GM21528 (cell line): Measurements from ENCODE around the gene ZNF22.
A peak's percentile ranks its signal among the peaks of the same experiment; 100 is the strongest.

Source experiments
- ATAC-seq: cut with Tn5 transposase; IDR thresholded peaks from one replicate; pipeline ENCODE4 v1.9.1; 2021; ENCODE audit warnings: mild to moderate bottlenecking, moderate library complexity; ENCODE audit not compliant: unreplicated experiment, low FRiP score

Gene ZNF22

DNA sequence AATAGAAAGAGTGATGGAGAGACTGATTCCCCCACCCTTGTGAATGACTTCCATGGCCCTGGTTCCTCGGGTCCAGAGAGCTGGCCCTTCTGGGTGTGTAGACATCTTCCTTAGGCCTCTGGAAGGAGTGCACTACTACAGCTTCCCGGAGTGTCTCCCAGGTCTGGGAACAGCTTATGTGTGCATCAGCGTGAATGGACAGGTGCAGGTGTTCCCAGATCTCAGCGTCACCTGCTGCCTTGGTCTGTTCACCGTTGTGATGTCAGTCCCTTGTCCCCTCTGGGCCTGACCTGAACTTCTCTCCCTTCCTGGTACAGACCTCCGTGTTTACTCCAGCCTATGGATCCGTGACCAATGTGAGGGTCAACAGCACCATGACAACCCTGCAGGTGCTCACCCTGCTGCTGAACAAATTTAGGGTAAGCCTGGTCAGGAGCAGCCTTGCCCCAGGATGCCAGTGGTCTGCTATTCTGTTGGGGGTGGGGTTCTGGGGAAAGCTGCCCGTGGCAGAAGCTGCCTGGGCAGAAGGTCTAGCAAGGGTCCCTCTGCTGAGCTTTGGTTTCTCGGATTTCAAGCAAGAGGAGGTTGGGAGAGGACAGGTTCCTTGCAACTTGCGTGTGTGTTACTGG is 11.7 kb upstream of the ZNF22 start:
- no peak for ATAC-seq

DNA sequence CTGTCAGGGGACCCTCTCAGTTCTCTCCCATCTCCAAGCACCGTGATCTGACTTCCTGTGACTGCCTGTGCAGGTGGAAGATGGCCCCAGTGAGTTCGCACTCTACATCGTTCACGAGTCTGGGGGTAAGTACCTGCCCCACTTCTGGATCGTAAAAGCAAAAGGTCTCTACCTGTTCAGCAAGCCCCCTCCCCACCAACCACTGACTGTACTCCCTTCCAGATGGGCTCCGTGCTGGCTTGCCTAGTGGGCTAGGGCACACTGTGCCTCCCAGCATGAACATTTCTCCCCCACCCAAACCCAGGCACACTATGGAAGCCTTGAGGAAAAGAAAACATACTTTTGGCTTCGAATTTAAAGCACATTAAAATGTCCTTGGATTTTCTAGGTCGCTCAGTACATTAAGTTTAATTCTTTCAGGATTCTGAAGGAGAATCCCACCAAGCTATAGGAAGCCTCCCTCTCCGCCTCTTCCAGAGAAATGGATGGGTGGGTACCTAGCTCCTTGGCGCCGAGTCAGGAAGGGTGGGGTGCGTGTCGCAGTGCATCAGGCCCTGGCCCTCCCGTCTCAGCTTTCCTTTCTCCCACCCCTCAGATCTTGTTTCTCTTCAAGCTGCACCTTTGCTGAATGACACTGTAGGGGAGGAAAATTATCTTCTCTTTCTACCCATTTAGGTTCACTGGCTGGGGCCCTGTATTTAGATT is 11.0 kb upstream of the ZNF22 start:
- ATAC-seq, result no peak

DNA sequence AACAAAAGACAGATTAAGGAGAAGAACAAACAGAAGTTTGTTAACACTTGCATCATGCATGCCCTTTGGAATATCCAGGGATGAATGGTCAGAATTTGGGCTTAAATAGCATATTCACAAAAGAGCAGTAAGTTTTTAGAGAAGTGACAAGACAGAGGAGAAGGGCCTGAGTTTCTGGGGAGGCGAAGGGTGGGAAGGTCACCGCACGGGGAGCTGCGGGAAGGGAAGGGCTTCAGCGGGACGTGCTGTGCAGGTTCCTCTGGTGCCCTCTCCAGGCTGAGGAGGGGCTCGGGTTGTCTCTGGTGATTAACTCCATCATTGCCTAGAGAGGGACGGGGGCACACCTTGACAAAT is 10.4 kb upstream of the ZNF22 start:
- no peak for ATAC-seq

DNA sequence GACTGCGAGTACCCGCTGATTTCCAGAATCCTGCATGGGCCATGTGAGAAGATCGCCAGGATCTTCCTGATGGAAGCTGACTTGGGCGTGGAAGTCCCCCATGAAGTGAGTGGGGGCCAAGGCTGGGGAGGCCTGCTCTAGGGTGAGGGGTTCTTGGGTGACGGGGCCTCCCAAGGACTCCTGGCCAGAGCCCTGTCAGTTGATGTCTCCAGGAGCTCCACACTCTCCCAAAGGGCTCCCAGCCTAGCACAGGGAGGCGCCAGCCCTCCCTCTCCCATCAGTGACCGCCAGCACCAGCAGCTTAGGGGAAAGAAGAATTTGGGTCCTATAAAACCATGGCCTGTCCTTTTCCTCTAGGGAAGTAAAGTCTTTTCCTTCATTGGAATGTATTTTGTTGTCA is 9.8 kb upstream of the ZNF22 start:
- no peak for ATAC-seq

DNA sequence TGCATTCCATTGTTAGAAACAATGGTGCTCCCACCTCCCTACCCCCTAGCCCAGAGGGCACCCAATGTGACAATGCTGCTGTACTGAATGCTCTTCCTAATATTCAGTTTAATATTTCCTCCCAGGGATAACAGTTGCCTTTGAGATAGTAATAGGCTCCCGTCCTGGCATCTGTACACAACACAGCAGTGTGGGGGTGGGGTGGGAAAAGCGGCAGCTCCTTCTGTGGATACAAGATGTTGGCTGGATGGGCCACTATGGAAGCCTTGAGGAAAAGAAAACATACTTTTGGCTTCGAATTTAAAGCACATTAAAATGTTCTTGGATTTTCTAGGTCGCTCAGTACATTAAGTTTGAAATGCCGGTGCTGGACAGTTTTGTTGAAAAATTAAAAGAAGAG is 9.2 kb upstream of the ZNF22 start:
- no peak for ATAC-seq

DNA sequence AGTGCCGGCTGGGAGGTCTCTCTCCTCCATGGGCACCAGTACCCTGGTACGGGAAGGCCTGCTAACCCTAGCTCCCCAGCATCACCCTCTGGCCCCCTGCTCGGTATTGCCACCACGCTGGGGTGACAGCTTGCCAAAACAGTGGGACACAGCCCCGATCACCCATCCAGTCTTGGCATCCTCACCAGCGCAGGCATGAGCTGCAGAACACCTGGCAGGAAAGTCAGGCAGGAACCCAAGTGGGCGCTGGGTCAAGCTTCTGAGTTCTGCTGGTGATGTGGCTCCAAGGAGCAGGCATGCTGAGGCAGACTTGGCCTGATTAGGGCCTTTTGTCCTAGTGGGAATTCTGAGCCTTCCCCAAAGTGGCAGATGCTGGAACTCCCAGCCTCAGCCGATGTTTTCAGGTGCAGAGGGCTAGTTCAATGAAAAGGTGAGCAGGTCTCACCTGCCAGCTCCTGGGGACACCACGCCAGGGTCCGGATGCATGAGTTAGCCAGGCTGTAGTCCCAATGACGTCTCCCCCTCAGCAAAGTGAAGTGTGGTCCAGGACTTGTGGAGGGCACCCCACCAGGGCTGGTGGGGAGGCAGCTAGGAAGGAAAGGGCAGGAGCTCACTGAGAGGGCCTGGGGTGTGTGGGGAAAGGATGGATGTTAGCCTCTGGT is 8.5 kb upstream of the ZNF22 start:
- no peak for ATAC-seq

DNA sequence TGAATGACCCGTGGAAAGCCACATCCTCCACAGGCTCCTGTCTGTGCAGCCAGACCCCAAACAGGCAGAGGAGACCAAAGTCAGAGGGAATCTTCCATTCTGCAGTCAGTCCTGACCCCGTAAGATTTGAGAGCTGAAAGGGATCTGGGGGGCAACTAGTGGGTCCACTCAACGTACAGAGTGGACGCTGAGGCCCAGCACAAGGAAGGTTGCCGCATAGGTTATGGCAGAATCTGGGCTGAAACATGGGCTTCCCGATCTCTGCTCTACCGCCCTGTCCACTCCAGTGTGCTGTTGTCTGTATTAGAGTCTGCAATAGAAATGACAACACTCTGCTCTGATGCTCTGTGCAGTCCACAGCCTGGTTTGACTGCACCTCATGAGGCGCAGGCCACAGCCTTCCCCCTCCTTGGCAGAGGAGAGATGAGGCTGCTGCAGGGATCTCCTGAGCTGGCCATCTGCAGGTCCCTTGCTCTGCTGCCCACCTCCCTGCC is 7.9 kb upstream of the ZNF22 start:
- no peak for ATAC-seq

DNA sequence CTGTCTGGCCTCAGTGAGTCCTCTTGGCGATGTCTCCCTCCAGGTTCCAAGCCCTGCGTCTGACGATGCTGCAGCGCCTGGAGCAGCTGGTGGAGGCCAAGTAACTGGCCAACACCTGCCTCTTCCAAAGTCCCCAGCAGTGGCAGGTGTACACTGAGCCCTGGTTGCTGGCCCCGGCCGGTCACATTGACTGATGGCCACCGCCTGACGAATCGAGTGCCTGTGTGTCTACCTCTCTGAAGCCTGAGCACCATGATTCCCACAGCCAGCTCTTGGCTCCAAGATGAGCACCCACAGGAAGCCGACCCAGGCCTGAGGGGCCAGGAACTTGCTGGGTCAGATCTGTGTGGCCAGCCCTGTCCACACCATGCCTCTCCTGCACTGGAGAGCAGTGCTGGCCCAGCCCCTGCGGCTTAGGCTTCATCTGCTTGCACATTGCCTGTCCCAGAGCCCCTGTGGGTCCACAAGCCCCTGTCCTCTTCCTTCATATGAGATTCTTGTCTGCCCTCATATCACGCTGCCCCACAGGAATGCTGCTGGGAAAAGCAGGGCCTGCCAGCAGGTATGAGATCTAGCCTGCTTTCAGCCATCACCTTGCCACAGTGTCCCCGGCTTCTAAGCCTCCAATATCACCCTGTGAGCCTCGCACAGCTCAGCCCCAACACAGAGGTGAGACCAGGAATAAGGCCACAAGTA is 7.3 kb upstream of the ZNF22 start:
- no peak for ATAC-seq

DNA sequence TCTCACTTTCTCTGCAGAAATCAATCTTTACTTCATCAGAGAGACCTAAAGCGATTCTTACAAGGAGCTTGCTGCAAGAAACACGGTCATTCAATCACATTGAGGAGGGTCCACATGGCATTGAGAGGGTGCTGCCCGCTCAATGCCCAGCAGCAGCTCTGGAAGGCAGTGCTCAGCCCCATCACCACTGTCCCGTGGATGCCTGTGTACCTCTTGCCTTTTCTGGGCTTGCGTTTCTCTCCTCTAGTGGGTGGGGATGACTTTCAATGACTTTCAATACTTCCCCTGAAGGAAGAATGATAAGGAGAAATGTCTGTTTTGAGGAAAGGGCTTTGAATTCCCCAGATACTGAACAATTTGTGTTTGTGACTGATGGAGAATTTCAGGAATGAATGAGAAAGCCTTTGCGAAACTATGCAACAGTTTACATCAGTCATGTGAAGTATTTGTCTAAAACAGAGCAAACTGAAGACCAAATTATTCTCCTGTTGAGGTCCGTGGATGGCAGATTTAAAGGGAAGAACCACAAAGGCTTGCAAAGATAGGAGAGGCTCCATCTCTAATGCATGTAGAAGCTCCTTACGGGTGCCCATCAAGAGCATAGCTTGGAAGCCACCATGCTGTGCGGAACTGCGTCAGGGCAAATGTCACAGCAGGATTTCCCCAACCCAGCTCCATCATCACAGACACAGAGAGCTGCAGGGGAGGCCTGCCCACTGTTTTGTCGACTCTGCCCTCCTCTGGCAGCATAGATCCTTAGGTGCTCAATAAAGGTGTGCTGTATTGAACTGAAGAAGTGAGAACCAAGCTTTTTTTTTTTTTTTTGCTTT is 6.6 kb upstream of the ZNF22 start:
- no peak for ATAC-seq

DNA sequence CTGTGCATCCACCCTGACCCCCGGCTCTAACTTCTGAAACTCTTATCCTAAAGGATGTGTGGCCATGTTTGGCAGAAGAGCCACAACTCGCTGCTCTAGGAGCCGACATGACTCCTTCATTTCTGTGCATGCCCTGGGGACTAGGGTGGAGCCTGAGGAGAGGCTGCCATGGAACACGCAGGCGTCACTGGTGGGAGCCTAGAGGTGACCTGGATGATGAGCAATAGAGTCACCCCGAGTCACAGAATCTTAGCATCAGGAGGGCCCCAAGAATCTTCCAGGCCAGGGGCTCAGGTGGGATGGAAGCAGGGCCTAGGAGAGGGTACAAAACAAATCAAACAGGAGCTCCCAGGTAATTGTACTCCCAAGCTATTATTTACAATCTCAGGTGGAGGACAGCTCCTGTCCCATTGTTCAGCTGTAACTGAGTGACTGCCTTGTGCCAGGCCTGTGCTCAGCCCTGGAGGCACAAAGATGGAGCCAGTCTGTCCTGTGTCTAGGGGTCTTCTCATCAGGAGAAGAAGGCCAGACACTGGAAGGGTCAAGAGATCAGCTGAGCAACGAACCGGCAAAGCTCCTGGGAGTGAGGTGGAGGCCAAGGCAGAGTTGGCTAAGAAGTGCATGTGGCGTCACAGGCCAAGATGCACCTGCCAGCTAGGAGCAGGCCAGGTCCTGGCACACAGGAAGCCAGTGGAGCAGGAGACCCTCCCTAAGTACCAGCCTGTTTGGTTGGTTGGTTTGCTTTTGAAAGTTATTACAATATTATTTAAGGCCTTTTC is 5.8 kb upstream of the ZNF22 start:
- no peak for ATAC-seq

DNA sequence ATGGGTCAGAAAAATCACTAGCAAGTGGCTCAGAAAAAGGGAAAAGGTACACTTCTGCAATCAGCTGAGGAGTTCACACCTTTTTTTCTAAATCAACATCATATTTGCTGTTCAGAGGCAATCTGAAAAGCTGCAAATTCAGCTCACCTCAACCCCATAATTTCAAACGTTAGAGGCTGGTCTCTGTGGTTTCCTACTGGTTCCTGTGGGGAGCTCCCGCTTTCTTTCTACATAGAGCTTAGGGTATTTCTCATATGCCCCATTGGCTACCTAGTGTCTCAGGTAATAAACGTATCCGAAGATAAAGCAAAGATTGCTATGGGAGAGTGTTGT is 5.2 kb upstream of the ZNF22 start:
- ATAC-seq, result no peak

DNA sequence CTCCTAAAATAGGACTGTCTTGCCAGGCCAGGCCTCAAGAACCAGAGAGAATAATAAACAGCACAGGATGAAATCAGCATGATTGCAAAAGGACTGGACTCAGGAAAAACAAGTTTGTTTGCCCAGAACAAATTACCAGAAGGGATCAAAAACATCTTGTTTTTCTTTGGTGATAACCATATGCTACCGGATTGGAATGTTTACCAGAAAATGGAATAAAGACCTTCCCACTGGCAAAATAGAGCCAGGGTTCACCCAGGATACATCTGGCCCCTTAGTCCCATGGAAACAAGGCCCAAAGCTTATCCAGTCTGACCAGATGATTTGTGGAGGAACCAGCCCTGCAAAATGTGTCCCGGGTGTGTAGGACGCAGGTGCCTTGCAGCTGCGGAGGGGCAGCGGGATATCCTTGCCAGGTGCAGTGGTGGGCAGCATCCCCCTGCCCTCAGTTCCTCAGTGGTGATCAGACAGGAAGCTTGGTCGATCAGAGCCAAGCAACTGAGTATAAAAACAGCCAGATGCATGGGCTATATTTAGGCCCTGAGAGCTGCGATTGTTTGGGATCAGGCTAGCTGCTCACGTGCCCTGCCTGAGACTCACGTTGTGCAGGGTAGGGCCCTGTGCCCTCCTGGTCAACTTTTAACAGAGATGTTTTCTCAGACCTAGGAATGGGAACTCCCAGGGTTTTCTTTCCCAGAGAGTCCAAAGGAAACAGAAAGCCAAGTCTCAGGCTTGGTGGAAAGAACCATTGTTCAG is 4.6 kb upstream of the ZNF22 start:
- ATAC-seq, result no peak

DNA sequence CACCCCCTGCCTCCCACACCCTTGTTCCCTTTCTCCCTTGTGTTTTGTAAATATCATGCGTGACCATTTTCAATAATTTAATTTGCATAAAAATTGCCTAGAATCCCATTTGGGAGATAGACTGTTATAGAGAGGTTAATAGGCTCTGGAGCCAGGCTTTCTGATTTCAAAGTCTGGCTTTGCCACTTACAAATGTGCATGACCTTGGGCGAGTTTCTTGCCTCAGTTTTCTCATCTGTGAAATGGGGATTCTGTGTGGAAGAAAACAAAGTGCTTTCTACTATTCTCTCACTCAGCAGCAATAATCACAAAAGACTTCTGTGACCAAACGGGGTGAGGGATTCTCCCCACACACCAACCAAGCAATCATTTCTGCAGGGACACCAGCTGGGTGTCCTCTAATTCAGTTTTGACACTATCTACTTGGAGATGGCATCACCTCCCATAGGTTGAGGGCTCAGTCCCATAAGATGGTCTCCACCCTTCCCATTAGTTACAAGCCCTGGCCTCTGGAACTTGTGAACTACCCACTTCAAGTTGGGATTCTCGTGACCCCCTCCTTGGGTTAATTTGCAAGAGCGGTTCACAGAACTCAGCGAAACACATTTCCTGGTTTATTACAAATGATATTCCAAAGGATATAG is 3.5 kb upstream of the ZNF22 start:
- ATAC-seq, result no peak

DNA sequence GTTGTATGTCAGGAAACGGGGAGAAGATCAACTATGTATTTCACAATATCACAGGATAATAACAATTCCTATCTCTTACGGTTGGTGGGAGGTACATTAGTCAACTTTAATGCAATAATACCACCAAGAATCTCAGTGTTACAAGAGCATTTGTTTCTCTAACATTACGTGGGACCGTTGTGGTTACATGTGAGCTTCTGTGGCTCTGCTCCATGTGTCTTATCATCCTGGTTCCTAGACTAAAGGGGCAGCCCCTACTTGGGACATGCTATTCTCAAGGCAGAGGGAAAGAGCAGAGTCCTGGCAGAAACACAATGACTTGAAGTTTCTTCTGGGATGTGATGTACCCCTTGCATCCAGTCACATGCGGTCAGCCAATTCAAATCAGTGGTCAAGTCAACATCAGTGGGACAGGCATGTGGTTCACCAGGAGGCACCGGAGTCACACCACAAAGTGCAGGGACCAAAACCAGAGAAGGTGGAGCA is 2.5 kb upstream of the ZNF22 start:
- ATAC-seq, result no peak

DNA sequence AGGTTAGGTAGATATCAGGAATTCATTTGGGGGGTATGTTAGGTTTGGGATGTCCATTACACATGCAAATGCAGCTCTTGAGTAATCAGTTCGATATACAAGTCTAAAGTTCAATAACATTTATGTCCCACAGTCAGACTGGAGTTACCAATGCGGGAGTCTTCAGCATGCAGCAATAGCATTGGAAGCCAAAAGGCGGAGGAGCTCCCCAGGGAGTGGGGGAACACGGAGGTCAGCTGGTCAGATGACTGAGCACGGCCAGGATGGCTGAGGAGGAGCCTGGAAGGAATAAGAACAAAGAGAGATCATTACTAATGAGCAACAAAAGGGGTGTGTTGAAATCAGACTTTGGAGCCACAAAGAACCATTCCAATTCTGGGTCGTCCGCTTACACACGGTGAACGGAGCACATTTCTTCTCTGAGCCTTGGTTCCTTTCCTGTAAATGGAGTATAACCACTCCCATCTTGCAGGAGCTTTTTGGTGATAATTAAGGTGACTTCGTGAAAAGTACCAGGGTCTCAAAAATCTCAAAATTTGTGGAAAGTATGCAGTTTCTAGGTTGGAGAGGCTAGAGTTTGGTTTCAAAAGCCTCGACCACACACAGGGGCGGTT is 478 bp upstream of the ZNF22 start:
- no peak for ATAC-seq

DNA sequence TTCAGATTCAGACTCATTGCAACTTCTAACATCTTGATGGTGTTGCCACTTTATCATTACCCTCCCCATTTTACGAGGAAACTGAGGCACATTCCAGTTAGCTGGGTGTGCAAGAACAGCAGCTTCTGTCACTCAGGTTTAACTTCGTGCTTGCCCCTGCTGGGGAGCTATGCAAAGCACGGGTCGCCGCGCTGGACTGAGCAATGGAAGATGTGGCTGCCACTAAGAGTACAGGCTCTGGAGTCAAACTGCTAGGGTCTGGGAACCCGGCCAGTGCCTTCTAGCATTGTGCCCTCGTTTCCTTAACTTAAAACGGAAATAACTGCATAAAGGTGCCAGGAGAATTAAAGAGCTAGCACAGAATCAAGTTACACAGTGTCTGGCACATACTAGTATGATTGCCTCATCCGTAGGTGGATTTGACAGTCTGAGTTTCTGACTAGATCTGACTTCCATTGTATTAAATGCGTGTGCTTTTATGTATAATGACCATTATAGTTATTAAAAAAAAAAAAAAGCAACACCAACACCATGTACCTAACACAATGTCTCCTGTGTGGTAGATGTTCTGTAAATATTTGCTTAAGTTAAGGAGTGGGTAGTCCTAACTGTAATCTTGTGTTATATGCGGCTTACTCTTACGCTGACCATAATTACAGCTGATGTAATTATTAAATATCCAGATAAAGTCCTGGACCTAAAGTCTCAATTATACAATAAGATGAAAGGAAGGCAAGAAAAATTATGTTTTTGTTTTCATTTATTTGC is 842 bp downstream of the ZNF22 start:
- peak; percentile 87 for ATAC-seq

DNA sequence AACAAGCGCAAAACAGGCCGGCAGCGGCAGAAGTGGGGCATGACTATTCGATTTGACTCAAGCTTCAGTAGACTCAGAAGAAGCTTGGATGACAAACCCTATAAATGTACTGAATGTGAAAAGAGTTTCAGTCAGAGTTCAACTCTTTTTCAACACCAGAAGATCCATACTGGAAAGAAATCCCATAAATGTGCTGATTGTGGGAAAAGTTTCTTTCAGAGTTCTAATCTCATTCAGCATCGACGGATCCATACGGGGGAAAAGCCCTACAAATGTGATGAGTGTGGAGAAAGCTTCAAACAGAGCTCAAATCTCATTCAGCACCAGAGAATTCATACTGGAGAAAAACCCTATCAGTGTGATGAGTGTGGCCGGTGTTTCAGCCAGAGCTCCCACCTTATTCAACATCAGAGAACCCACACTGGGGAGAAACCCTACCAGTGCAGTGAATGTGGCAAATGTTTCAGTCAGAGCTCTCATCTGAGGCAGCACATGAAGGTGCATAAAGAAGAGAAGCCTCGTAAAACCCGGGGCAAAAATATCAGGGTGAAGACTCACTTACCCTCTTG is 2.8 kb downstream of the ZNF22 start:
- no peak for ATAC-seq
